ENCODE results near the gene XRCC3. TPM values are rescaled to one million over a fixed set of nuclear protein-coding genes. Genes with fewer than 3 reads are reported as not detected.

Gene XRCC3
- polyA plus RNA-seq, 1 donor = 14.7 TPM

- no CpG with 5 or more reads among the region's 25 CpGs for WGBS (ENCODE audit: insufficient coverage, low lambda C conversion rate)
- H3K36me3 ChIP-seq (ENCODE audit: control insufficient read depth, insufficient read depth, low read length) = peaks cover 77% of the 10 kb centered on the region
- H3K4me1 ChIP-seq (ENCODE audit: control insufficient read depth, insufficient read depth, low read length) = peaks cover 14% of the 10 kb centered on the region
- peak; percentile 76 to 86 for DNase-seq
- no peak overlapping the region for H3K4me3 ChIP-seq (ENCODE audit: low read length)
- no peaks in the 10 kb centered on the region for H3K27me3 ChIP-seq (ENCODE audit: control insufficient read depth, insufficient read depth, low read length)
- H3K27ac ChIP-seq (ENCODE audit: low read length) = peak overlapping the region; percentile 72
- H3K9me3 ChIP-seq (ENCODE audit: control insufficient read depth, low read depth, low read length) = no peaks in the 10 kb centered on the region
Observed at GRCh38 chr14:103699901-103700752, 15.1 kb downstream of the XRCC3 start.

GRCh38 chr14:103699261-103699661, 16.0 kb downstream of the XRCC3 start:
- Histone ChIP-seq H3K4me1 (ENCODE audit: control insufficient read depth, insufficient read depth, low read length) (peaks cover 14% of the 10 kb centered on the region), H3K36me3 (ENCODE audit: control insufficient read depth, insufficient read depth, low read length) (peaks cover 76% of the 10 kb centered on the region), H3K27ac (ENCODE audit: low read length) (no peak overlapping the region), H3K4me3 (ENCODE audit: low read length) (no peak overlapping the region), H3K9me3 (ENCODE audit: control insufficient read depth, low read depth, low read length) (no peaks in the 10 kb centered on the region), H3K27me3 (ENCODE audit: control insufficient read depth, insufficient read depth, low read length) (no peaks in the 10 kb centered on the region)
- whole genome bisulfite sequencing (ENCODE audit: insufficient coverage, low lambda C conversion rate) = 94% methylated on average over 3 of the region's 17 CpGs
- no peak for DNase-seq

GRCh38 chr14:103698380-103699260, 16.6 kb downstream of the XRCC3 start:
- DNase-seq = no peak
- no peak overlapping the region for H3K27ac ChIP-seq (ENCODE audit: low read length)
- peaks cover 77% of the 10 kb centered on the region for H3K36me3 ChIP-seq (ENCODE audit: control insufficient read depth, insufficient read depth, low read length)

GRCh38 chr14:103697603-103698379, 17.5 kb downstream of the XRCC3 start:
- Histone ChIP-seq H3K27ac (ENCODE audit: low read length) (no peak overlapping the region), H3K27me3 (ENCODE audit: control insufficient read depth, insufficient read depth, low read length) (no peaks in the 10 kb centered on the region), H3K4me3 (ENCODE audit: low read length) (no peak overlapping the region), H3K4me1 (ENCODE audit: control insufficient read depth, insufficient read depth, low read length) (peaks cover 14% of the 10 kb centered on the region), H3K36me3 (ENCODE audit: control insufficient read depth, insufficient read depth, low read length) (peaks cover 77% of the 10 kb centered on the region), H3K9me3 (ENCODE audit: control insufficient read depth, low read depth, low read length) (no peaks in the 10 kb centered on the region)
- DNase-seq = no peak
- no CpG with 5 or more reads among the region's 14 CpGs for WGBS (ENCODE audit: insufficient coverage, low lambda C conversion rate)

More at GRCh38 chr14:103698380-103699260, 16.6 kb downstream of the XRCC3 start:
- no peaks in the 10 kb centered on the region for H3K27me3 ChIP-seq (ENCODE audit: control insufficient read depth, insufficient read depth, low read length)
- peaks cover 14% of the 10 kb centered on the region for H3K4me1 ChIP-seq (ENCODE audit: control insufficient read depth, insufficient read depth, low read length)
- H3K9me3 ChIP-seq (ENCODE audit: control insufficient read depth, low read depth, low read length) = no peaks in the 10 kb centered on the region
- no CpG with 5 or more reads among the region's 33 CpGs for WGBS (ENCODE audit: insufficient coverage, low lambda C conversion rate)
- no peak overlapping the region for H3K4me3 ChIP-seq (ENCODE audit: low read length)

GRCh38 chr14:103697206-103697602, 18.0 kb downstream of the XRCC3 start:
- Histone ChIP-seq H3K4me1 (ENCODE audit: control insufficient read depth, insufficient read depth, low read length) (peaks cover 14% of the 10 kb centered on the region), H3K4me3 (ENCODE audit: low read length) (no peak overlapping the region), H3K9me3 (ENCODE audit: control insufficient read depth, low read depth, low read length) (no peaks in the 10 kb centered on the region), H3K36me3 (ENCODE audit: control insufficient read depth, insufficient read depth, low read length) (peaks cover 75% of the 10 kb centered on the region), H3K27ac (ENCODE audit: low read length) (no peak overlapping the region), H3K27me3 (ENCODE audit: control insufficient read depth, insufficient read depth, low read length) (no peaks in the 10 kb centered on the region)
- WGBS (ENCODE audit: insufficient coverage, low lambda C conversion rate) = no CpG with 5 or more reads among the region's 3 CpGs
- DNase-seq = no peak

- no peak overlapping the region for H3K27ac ChIP-seq (ENCODE audit: low read length)
- no CpG with 5 or more reads among the region's 17 CpGs for WGBS (ENCODE audit: insufficient coverage, low lambda C conversion rate)
- no peak overlapping the region for H3K4me3 ChIP-seq (ENCODE audit: low read length)
- H3K4me1 ChIP-seq (ENCODE audit: control insufficient read depth, insufficient read depth, low read length) = peaks cover 14% of the 10 kb centered on the region
- H3K9me3 ChIP-seq (ENCODE audit: control insufficient read depth, low read depth, low read length) = no peaks in the 10 kb centered on the region
- peak in 1 of 2 donors; percentile 43 for DNase-seq
- H3K36me3 ChIP-seq (ENCODE audit: control insufficient read depth, insufficient read depth, low read length) = peaks cover 74% of the 10 kb centered on the region
- no peaks in the 10 kb centered on the region for H3K27me3 ChIP-seq (ENCODE audit: control insufficient read depth, insufficient read depth, low read length)
Observed at GRCh38 chr14:103696466-103697071, 18.7 kb downstream of the XRCC3 start.

- Histone ChIP-seq H3K4me1 (ENCODE audit: control insufficient read depth, insufficient read depth, low read length) (peaks cover 14% of the 10 kb centered on the region), H3K9me3 (ENCODE audit: control insufficient read depth, low read depth, low read length) (no peaks in the 10 kb centered on the region), H3K27me3 (ENCODE audit: control insufficient read depth, insufficient read depth, low read length) (no peaks in the 10 kb centered on the region), H3K36me3 (ENCODE audit: control insufficient read depth, insufficient read depth, low read length) (peaks cover 71% of the 10 kb centered on the region), H3K4me3 (ENCODE audit: low read length) (no peak overlapping the region), H3K27ac (ENCODE audit: low read length) (no peak overlapping the region)
- WGBS (ENCODE audit: insufficient coverage, low lambda C conversion rate) = no CpG with 5 or more reads among the region's 13 CpGs
- DNase-seq = no peak
Observed at GRCh38 chr14:103696070-103696402, 19.2 kb downstream of the XRCC3 start.

GRCh38 chr14:103695296-103696069, 19.8 kb downstream of the XRCC3 start:
- no peak for DNase-seq
- Histone ChIP-seq H3K4me1 (ENCODE audit: control insufficient read depth, insufficient read depth, low read length) (peaks cover 9% of the 10 kb centered on the region), H3K9me3 (ENCODE audit: control insufficient read depth, low read depth, low read length) (no peaks in the 10 kb centered on the region), H3K4me3 (ENCODE audit: low read length) (no peak overlapping the region), H3K36me3 (ENCODE audit: control insufficient read depth, insufficient read depth, low read length) (peaks cover 69% of the 10 kb centered on the region), H3K27ac (ENCODE audit: low read length) (no peak overlapping the region), H3K27me3 (ENCODE audit: control insufficient read depth, insufficient read depth, low read length) (no peaks in the 10 kb centered on the region)
- WGBS (ENCODE audit: insufficient coverage, low lambda C conversion rate) = no CpG with 5 or more reads among the region's 14 CpGs

- peaks cover 2% of the 10 kb centered on the region for H3K4me1 ChIP-seq (ENCODE audit: control insufficient read depth, insufficient read depth, low read length)
- H3K27me3 ChIP-seq (ENCODE audit: control insufficient read depth, insufficient read depth, low read length) = no peaks in the 10 kb centered on the region
- peaks cover 68% of the 10 kb centered on the region for H3K36me3 ChIP-seq (ENCODE audit: control insufficient read depth, insufficient read depth, low read length)
- no peak overlapping the region for H3K27ac ChIP-seq (ENCODE audit: low read length)
- no peak for DNase-seq
- H3K4me3 ChIP-seq (ENCODE audit: low read length) = no peak overlapping the region
- H3K9me3 ChIP-seq (ENCODE audit: control insufficient read depth, low read depth, low read length) = no peaks in the 10 kb centered on the region
- no CpG with 5 or more reads among the region's 20 CpGs for WGBS (ENCODE audit: insufficient coverage, low lambda C conversion rate)
Observed at GRCh38 chr14:103694572-103695026, 20.7 kb downstream of the XRCC3 start.
